Measurements from ENCODE around the gene ZNF415. TPM values are rescaled to one million over a fixed set of nuclear protein-coding genes. Genes with fewer than 3 reads are reported as not detected.

Gene ZNF415
- total RNA-seq, 1 donor from 2014 or later, result 1.3 TPM

GRCh38 chr19:53161123-53161522 lies 28.4 kb upstream of the ZNF415 start:
- no peak for DNase-seq (ENCODE audit: low spot score in 2 of 2)
- intact Hi-C loops (cut with DNase I), result no loop called here
- no peak overlapping the region for H3K4me3 ChIP-seq
- TF ChIP-seq CTCF (IDR thresholded peaks at IDR 0.05), result no peak
- H3K9me3 ChIP-seq, result peaks cover 20 to 50% of the 10 kb centered on the region in 2 donors
- peaks cover 5 to 14% of the 10 kb centered on the region in 2 donors for H3K36me3 ChIP-seq
- no peaks in the 10 kb centered on the region for H3K4me1 ChIP-seq
- H3K27me3 ChIP-seq, result no peaks in the 10 kb centered on the region
- H3K27ac ChIP-seq, result no peak overlapping the region

DNA sequence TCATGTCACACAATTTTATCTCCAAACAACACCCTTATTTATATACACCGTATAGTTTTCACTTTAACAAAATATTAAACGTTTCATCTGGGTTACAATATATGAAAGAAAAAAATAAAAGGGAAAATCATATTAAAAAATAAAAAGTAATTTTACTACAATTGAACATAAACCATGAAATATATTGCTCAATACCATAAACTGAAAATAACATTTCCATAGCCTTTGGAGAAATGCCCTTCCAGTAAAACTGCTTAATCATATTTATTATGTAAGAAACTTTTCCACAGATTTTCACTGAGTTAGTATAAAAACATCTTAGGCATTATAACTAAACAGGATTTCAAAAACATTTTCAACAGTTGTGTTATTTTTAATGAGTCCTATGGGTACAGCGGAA lies 27.6 kb upstream of the ZNF415 start:
- intact Hi-C loops (cut with DNase I), result no loop called here
- no peak for TF ChIP-seq CTCF (IDR thresholded peaks at IDR 0.05)
- Histone ChIP-seq H3K36me3 (peaks cover 5 to 12% of the 10 kb centered on the region in 2 donors), H3K27ac (no peak overlapping the region), H3K4me3 (no peak overlapping the region), H3K27me3 (no peaks in the 10 kb centered on the region), H3K9me3 (peaks cover 13 to 50% of the 10 kb centered on the region in 2 donors), H3K4me1 (no peaks in the 10 kb centered on the region)
- DNase-seq (ENCODE audit: low spot score in 2 of 2), result no peak

DNA sequence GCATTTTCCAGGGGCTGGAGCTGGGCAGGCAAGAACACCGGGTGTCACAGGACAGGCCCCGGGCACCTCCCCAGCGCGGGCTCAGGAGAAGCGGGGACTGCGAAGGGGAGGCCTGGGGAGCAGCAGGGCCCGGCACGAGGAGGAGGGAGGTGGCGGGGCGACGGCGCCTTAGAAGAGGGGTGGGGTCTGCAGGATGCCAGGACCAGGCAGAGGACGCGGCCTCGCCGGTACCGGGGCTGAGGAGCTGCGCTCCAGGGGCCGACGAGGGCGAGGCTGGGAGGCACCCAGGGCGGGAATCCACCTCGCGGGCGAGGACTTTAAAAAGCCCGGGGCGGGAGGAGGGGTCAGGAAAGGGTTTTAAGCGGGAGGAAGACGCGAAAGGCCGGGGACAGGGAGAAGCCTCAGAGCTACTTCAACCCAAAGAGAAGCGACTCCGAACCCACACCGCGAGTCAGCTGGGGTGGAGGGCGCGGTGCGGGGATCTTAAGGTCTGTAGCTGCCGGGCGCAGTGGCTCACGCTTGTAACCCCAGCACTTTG lies 25.5 kb upstream of the ZNF415 start:
- peaks cover 0 to 49% of the 10 kb centered on the region in 2 donors for H3K9me3 ChIP-seq
- peaks cover 12 to 28% of the 10 kb centered on the region in 2 donors for H3K36me3 ChIP-seq
- peak in 1 of 2 donors; percentile 65 for DNase-seq (ENCODE audit: low spot score in 2 of 2)
- TF ChIP-seq CTCF (IDR thresholded peaks at IDR 0.05), result no peak
- peak overlapping the region; percentile 78 to 86 for H3K4me3 ChIP-seq
- no peaks in the 10 kb centered on the region for H3K4me1 ChIP-seq
- peak overlapping the region; percentile 78 to 82 for H3K27ac ChIP-seq
- intact Hi-C loops (cut with DNase I), result loop anchor here (2.0 to 5.0 kb wide), 3 partner anchors 25 to 709 kb away; partner anchors contain the start of genes MYADM and ZNF415
- H3K27me3 ChIP-seq, result no peaks in the 10 kb centered on the region

GRCh38 chr19:53157626-53158025 lies 24.9 kb upstream of the ZNF415 start:
- Histone ChIP-seq H3K4me3 (peak overlapping the region; percentile 78 to 86), H3K27me3 (no peaks in the 10 kb centered on the region), H3K9me3 (peaks cover 0 to 49% of the 10 kb centered on the region in 2 donors), H3K36me3 (peaks cover 17 to 33% of the 10 kb centered on the region in 2 donors), H3K27ac (peak overlapping the region; percentile 78 to 82), H3K4me1 (no peaks in the 10 kb centered on the region)
- no peak for TF ChIP-seq CTCF (IDR thresholded peaks at IDR 0.05)
- no peak for DNase-seq (ENCODE audit: low spot score in 2 of 2)
- intact Hi-C loops (cut with DNase I), result loop anchor here (2.0 to 5.0 kb wide), 3 partner anchors 25 to 710 kb away; partner anchors contain the start of genes MYADM and ZNF415

GRCh38 chr19:53156850-53157249 lies 24.1 kb upstream of the ZNF415 start:
- Histone ChIP-seq H3K36me3 (peaks cover 23 to 41% of the 10 kb centered on the region in 2 donors), H3K27ac (no peak overlapping the region), H3K4me1 (no peaks in the 10 kb centered on the region), H3K4me3 (peak overlapping the region in 1 of 2 donors; percentile 86), H3K9me3 (peaks cover 0 to 51% of the 10 kb centered on the region in 2 donors), H3K27me3 (no peaks in the 10 kb centered on the region)
- TF ChIP-seq CTCF (IDR thresholded peaks at IDR 0.05), result no peak
- intact Hi-C loops (cut with DNase I), result loop anchor here (5.0 kb wide), 1 partner anchor 710 kb away; the partner anchor contains the start of gene MYADM
- DNase-seq (ENCODE audit: low spot score in 2 of 2), result no peak
